Astrocyte (in vitro differentiated cells and primary cell): ENCODE results near the gene PTCD3.

ENCODE experiments used
- EZH2 ChIP-seq: IDR thresholded peaks from 2 replicates; pipeline ENCODE4 v1.6.1; 2012; ENCODE audit warnings: mild to moderate bottlenecking, low read length, inconsistent platforms; ENCODE audit not compliant: insufficient read depth
- TF ChIP-seq, protein P1 (sequence below): IDR thresholded peaks from 2 replicates; pipeline ENCODE4 v1.5.1; 2011; ENCODE audit warnings: low read depth, mild to moderate bottlenecking, inconsistent platforms, low read length, moderate library complexity; ENCODE audit not compliant: insufficient read depth

DNA sequence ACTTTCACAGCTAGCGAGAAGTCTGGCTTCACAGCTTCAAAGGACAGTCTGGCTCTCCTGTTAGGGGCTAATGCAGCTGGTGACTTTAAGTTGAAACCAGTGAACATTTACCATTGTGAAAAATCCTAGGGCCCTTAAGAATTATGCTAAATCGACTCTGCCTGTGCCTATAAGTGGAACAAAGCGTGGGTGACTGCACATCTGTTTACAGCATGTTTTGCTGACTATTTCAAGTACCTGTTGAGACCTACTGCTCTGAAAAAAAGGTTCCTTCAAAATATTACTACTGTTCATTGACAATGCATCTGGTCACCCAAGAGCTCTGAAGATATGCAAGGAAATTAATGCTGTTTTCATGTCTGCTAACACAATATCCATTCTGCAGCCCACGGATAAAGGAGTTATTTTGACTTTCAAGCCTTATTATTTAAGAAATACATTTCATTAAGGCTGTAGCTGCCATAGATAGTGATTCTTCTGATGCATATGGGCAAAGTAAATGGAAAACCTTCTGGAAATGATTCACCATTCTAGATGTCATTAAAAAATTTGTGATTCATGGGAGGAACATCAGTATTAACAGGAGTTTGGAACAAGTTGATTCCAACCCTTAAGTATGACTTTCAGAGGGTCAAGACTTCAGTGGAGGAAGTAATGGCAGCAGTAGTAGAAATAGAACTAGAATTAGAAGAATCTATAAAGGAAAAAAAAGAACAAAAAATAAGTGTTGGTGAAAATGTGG lies 49.3 kb upstream of the PTCD3 start:
- TF ChIP-seq, protein P1, sequence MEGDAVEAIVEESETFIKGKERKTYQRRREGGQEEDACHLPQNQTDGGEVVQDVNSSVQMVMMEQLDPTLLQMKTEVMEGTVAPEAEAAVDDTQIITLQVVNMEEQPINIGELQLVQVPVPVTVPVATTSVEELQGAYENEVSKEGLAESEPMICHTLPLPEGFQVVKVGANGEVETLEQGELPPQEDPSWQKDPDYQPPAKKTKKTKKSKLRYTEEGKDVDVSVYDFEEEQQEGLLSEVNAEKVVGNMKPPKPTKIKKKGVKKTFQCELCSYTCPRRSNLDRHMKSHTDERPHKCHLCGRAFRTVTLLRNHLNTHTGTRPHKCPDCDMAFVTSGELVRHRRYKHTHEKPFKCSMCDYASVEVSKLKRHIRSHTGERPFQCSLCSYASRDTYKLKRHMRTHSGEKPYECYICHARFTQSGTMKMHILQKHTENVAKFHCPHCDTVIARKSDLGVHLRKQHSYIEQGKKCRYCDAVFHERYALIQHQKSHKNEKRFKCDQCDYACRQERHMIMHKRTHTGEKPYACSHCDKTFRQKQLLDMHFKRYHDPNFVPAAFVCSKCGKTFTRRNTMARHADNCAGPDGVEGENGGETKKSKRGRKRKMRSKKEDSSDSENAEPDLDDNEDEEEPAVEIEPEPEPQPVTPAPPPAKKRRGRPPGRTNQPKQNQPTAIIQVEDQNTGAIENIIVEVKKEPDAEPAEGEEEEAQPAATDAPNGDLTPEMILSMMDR, result no peak
- no peak for TF ChIP-seq EZH2
